Erythroblast (primary cell): ENCODE data around the gene TXNRD3.
"Not testable (repeated sequence)": the region's sequence is repeated elsewhere in the genome, so short reads cannot be mapped to it uniquely, and the experiment has no call there.

Experiments
- DNase-seq, 2 experiments: peaks; one replicate each; lab custom pipeline; 2025; lab: John Stamatoyannopoulos, UW
- GATA1 ChIP-seq: IDR thresholded peaks from 2 replicates; pipeline ENCODE4 v1.6.1; 2011; ENCODE audit warnings: low read depth, mild to moderate bottlenecking, control low read depth, low read length, moderate library complexity
- POLR2A ChIP-seq: IDR thresholded peaks from 2 replicates; pipeline ENCODE4 v1.6.1; 2011; ENCODE audit warnings: mild to moderate bottlenecking, low read length

The TXNRD3 gene

DNA sequence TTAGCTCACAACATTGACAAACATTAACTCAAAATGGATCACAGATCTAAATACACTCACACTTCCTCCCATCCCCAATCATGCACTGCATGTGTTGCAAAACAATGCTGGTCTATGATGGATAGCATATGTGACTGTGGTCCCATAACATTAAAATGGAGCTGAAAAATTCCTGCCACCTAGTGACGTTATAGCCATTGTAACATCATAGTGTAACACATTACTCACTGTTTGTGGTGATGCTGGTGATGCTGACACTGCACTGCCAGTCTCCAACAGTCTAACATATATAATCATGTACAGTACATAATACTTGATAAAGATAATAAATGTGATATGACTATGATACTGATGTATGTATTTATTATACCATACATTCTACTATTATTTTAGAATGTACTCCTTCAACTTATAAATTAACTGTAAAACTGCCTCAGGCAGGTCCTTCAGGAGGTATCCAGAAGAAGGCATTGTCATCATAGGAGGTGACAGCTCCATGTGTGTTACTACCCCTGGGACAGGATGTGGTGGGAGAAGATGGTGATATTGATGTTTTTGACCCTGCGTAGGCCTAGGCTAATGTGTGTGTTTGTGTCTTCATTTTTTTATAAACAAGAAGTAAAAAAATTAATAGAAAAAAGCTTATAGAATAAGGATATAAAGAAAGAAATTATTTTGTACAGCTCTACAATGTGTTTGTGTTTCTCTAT, 41.3 kb downstream of the TXNRD3 start:
- DNase-seq = no peak
- no peak for TF ChIP-seq POLR2A

DNA sequence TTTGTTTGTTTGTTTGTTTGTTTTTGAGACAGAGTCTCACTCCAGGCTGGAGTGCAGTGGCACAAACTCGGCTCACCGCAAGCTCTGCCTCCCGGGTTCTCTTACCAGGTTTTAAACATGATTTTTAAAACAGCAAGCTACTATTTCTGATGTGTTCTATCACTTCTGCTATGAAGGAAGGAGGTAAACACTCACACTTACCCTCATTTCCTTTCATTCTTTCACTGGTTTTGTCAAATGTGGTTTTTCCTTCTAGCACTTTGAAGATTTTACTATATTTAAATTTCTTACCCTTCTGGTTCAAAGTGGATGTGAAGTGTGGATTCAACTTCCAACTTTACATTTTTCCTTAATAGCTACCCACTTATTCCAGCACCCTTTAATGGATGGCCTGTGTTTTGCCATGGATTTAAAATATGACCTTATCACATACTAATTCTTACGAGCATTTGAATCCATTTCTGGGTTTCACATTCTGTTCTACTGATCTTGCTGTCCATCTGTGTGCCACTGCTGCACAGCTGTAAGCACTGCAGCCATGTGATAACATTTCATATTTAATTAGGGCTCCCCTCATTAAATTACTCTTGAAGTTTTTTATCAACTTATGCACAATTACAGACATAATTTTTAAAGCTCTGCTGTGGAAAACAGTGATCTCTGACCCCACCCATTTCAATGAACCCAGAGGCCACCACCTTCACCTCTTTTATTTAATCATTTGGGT, 42.3 kb downstream of the TXNRD3 start:
- no peak for DNase-seq
- TF ChIP-seq GATA1 (no peak), POLR2A (no peak)

DNA sequence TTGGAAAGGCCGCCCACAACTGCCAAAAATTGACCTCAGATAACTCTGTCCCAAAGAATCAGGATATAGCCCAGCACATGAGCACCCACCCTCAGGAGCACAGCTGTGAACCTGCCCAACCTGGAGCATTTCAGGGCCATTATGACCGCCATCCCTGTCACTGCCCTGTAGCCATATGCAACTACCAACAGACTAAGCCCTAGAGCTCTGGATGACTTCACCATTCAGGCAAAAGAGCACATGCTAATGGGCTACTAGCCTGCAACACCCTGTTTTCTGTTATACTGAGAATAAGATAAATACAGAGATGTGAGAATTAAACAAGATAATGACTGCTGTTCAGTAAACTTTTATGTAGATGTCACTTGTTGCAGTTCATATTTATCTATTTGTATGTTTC, 45.0 kb downstream of the TXNRD3 start:
- DNase-seq = no peak
- no peak for TF ChIP-seq GATA1
- no peak for TF ChIP-seq POLR2A

DNA sequence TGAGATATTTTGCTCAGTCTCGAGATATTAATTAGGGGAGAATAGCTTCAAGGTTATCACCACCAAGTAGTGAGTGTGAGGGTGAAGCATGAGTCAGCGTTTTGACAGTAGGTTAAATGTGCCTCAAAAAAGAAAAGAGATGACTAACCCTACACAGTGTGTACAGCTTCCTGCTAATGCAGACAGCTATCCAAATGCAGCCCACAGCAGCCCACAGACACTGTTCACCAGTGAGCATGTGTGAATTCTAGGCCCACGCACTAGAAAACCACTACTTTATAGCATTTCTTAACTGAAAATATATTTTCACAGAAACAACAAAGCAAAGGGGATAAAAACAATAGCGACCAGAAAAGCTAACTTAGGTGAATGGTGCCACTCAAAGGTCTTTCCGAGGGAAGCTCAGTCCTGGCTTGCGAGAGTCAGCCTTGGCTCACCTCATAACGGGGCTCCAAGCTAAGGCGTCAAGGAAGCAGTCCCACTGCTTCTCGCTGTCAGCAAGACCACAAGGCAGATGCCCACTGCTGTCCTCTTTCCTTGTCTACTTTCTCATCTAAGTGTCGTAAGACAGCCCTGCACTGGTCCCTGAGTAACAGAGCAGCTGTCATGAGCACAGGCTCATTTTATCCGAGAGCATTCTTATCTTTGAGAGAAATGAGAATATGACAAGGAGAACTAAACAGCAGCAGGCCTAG, 47.6 kb downstream of the TXNRD3 start:
- DNase-seq = peak; percentile 69 to 76
- TF ChIP-seq POLR2A (no peak), GATA1 (no peak)

DNA sequence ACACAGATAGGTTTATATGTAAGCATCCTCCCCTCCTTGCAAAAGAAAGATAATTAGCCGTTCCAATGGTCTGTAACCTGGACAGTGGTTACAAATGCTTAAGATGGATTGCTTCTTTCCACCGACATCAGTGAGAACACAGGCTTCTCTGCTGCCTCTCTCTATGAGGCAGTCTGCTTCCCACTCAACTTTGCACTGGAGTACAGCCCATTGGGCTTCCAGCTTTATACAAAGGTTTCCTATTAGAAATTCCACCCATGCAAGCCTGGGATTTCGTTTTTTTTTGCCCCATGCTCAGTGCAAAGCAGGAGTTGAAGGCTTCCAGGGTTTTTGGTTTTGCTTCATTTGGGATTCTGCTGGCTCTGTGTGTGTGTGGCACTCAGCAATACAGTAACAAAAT, 48.9 kb downstream of the TXNRD3 start:
- TF ChIP-seq POLR2A (no peak), GATA1 (no peak)

DNA sequence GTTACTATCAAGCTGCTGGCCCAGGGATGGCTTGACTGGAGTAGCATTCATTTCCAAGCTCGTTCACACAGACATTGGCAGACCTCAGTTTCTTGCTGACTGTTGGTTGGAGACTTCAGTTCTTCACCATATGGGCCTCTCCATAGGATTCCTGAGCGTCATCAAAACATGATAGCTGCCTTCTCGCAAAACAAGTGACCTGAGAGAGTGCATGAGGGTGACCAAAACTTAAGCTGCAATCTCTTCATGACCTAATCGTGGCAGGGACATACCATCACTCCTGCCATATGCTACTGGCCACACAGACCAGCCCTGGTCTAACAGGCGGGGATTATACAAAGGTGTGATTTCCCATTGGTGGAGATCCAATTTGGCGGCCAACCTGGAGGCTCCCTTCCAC, 50.2 kb downstream of the TXNRD3 start:
- no peak for TF ChIP-seq GATA1
- TF ChIP-seq POLR2A = no peak
- no peak for DNase-seq

More for the DNA sequence above, 48.9 kb downstream of the TXNRD3 start:
- no peak for DNase-seq

DNA sequence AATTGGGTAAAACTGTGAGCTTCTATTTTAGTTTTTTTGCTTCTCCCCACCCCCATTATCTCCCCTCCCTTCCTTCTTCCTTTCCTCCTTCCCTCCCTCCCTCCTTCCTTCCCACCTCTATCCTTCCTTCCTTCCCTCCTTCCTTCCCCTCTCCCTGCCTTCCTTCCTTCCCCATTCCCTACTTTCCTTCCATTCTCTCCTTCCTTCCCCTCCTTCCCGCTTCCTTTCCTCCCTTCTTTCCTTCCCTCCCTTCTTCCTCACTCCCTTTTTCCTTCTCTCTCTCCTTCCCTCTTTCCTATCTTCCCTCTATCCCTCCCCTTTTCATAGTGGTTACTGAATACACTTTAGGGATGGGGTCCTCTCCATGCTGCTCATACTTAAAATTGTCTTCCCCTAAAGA, 55.8 kb downstream of the TXNRD3 start:
- TF ChIP-seq GATA1 (no peak), POLR2A (no peak)
- no peak for DNase-seq

DNA sequence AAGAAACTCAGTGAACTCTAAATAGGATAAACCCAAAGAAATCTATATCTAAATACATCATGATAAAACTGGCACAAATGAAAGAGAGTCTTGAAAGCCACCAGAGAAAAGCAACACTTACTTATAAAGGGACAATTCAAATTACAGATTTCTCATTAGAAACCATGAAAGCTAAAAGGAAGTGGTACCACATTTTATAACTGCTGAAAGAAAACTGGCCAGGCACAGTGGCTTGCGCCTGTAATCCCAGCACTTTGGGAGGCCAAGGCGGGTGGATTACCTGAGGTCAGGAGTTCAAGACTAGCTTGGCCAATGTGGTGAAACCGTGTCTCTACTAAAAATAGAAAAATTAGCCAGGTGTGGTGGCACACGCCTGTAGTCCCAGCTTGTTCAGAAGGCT, 59.4 kb downstream of the TXNRD3 start:
- DNase-seq = not testable (repeated sequence)

DNA sequence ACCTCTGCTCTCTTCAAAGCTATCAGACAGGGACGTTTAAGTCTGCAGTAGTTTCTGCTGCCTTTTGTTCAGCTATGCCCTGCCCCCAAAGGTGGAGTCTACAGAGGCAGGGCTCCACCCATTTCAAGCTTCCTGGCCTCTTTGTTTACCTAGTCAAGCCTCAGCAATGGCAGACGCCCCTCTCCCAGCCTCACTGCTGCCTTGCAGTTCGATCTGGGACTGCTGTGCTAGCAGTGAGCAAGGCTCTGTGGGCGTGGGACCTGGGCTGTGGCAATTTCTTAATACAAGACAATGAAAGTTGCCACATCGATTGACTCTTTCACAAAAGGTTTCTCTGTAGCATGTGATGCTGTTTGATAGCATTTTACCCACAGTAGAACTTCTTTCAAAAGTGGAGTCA, 63.4 kb downstream of the TXNRD3 start:
- DNase-seq = not testable (repeated sequence)

DNA sequence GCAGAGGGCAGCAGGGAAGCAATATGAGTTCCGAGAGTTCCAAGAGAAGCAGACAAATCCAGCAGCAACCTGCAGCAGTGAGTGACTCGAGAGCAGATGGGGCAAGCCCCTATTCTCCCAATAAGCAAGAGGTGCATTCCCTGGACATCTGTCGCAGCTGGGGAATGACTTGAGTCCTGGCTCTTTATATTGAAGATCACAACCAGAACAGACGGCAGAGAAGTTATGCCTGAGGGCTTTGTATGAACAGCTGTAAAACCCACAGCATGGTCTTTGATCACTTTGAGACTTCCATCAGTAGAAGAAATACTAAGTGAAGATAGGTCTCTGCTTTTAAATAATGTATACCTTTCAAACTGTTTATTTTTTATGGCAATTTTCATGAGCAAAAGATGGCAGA, 72.6 kb downstream of the TXNRD3 start:
- DNase-seq = no peak
- TF ChIP-seq POLR2A (no peak), GATA1 (no peak)

DNA sequence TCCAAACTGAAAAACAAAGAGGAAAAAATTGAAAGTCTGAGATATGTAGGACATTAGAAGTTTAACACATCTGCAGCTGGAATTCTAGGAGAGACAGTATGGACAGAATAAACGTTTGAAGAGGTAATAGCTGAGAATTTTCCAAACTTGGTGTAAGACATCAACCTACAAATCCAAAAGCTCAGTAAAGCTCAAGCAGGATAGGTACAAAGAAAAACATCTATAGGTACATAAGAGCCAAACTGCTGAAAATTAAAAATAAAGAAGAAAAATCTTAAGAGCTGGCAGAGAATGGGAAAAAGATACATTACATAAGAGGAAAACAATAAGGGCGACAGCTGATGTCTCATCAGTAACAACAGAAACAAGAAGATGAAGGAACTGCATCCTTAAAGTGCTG, 73.4 kb downstream of the TXNRD3 start:
- TF ChIP-seq GATA1 (no peak), POLR2A (no peak)
- DNase-seq = no peak

DNA sequence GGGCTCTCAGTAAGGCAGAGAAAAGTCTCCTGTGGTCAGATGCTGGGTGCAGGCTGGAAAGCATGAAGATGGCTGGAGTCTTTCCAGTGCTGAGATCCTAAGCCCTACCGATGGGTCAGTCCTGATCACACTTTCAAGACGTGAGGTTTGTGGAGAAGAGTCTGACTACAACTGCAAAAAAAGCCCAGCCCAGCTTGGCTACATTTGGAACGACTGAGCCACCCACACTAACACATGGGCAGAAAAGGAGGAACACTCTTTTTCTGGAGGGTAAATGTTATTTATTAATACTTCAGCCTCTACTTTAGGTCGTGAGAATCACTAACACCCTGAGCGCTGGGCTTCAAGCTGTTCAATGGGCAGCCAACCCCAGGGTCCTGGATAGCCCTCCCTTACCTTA, 74.2 kb downstream of the TXNRD3 start:
- DNase-seq = no peak
- TF ChIP-seq GATA1 (no peak), POLR2A (no peak)

DNA sequence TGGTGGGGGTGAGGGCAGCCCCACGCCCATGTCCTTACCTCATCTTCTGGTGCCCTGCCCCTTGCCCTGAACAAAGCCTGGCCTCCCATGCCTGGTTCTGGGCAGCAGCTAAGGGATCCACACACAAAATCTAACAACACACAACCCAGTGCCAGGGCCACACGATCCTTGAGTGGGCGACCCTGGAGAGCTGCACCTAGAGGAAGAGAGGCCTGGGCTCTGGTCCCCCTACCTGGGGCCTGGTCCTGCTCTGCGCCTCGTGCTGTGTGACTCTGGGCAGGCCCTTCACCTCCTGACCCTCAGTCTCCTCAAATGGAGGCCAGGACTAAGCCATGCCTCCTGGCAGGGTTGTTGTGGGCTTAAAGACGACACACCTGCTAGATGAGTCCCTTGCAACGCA, 76.2 kb downstream of the TXNRD3 start:
- TF ChIP-seq POLR2A (no peak), GATA1 (no peak)
- DNase-seq = no peak

DNA sequence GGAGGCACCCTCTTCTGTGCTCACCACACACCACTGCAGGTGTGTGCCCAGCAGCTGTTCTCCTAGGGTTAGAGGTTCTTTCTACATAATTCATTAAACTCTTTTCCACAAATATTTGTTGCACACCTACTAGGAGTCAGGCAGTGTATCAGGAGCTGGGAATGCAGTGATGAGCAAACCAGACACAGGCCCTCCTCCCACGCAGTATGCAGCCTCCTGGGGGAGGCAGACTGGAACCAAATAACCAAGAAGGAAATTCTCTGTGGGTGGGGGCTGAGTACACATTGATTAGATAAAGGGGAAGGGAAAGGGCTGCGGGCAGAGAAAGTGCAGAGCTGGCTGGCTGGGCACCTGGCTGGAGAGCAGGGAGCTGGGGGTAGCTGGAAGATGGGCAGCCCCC, 77.7 kb downstream of the TXNRD3 start:
- no peak for DNase-seq
- TF ChIP-seq GATA1 (no peak), POLR2A (no peak)
